ENCODE results near the gene NUDT7. TPM values are rescaled to one million over a fixed set of nuclear protein-coding genes. Genes with fewer than 3 reads are reported as not detected.

The NUDT7 gene
- total and polyA plus RNA-seq, 9 of the 15 experiments (the other 6 are each of a cell fraction or from before 2014, with no cell fraction given): 5.6 to 24.2 (median 10.5) TPM

- no peak for TF ChIP-seq NKRF (IDR thresholded peaks at IDR 0.05; ENCODE audit: borderline replicate concordance)
- TF ChIP-seq PBX2 (CRISPR knock-in tag; IDR thresholded peaks at IDR 0.05; ENCODE audit: low read depth): no peak
- TF ChIP-seq PBX2 (tag; conservative IDR thresholded peaks at IDR 0.05; ENCODE audit: low read depth): peak; percentile 62
- peak; percentile 90 for TF ChIP-seq ZNF644 (tag; IDR thresholded peaks at IDR 0.05; ENCODE audit: low read depth)
- TF ChIP-seq THRA (IDR thresholded peaks at IDR 0.05): no peak
- no peak for TF ChIP-seq RBM14 (IDR thresholded peaks at IDR 0.05; ENCODE audit: borderline replicate concordance, insufficient read depth, low read depth, low read length)
- TF ChIP-seq REST (IDR thresholded peaks at IDR 0.05; ENCODE audit: borderline replicate concordance): no peak
- TF ChIP-seq REST (CRISPR knock-in tag; IDR thresholded peaks at IDR 0.05; ENCODE audit: low read depth): no peak
- TF ChIP-seq ZBTB8A (IDR thresholded peaks at IDR 0.05; ENCODE audit: partially characterized antibody): no peak
- TF ChIP-seq PHF8 (IDR thresholded peaks at IDR 0.05; ENCODE audit: borderline replicate concordance, low read length): no peak
- no peak for TF ChIP-seq HEY1 (CRISPR knock-in tag; IDR thresholded peaks at IDR 0.05; ENCODE audit: borderline replicate concordance)
- TF ChIP-seq TAF9B (IDR thresholded peaks at IDR 0.05; ENCODE audit: partially characterized antibody): no peak
Observed at GRCh38 chr16:77739559-77739892, 17.2 kb downstream of the NUDT7 start (continued).

Measured in K562 (cell line).